ELF-1 (cell line): Measurements from ENCODE around the gene FAM131C.
"Not testable (repeated sequence)": the region's sequence is repeated elsewhere in the genome, so short reads cannot be mapped to it uniquely, and the experiment has no call there.

Experiments
- DNase-seq: peaks from one replicate; pipeline ENCODE4 v3.0.0-alpha.2; 2016; ENCODE audit warnings: low read depth, low spot score

The FAM131C gene, protein sequence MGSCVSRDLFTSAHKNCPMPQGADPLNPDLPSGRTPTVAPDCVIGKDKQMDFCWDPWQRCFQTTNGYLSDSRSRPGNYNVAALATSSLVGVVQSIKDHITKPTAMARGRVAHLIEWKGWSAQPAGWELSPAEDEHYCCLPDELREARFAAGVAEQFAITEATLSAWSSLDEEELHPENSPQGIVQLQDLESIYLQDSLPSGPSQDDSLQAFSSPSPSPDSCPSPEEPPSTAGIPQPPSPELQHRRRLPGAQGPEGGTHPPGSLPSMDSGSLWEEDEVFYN

GRCh38 chr1:16073490-16074119, at the start of gene FAM131C:
TSS of gene FAM131C (minus strand) at chr1:16073651. CDS start at chr1:16073442, 209 bp downstream.
- no peak for DNase-seq

DNA sequence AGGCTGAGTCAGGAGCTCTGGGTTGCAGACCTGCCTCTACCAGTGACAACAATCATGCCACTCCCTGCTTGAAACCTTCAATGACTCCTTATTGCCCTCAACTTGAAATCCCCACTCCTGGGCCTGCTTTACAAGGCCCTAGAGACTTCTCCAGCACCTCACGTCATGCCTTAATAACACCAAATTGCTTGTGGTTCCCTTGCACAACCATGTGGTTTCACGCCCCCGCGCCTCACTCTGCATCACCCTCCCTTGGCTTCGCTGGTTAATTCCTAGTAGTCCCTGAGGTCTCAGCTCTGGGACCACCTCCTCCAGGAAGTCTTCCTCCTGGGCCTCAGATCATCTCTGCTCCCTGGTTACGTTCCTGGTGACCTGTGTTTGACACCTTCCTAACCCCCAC, 49.5 kb upstream of the FAM131C start:
- no peak for DNase-seq

DNA sequence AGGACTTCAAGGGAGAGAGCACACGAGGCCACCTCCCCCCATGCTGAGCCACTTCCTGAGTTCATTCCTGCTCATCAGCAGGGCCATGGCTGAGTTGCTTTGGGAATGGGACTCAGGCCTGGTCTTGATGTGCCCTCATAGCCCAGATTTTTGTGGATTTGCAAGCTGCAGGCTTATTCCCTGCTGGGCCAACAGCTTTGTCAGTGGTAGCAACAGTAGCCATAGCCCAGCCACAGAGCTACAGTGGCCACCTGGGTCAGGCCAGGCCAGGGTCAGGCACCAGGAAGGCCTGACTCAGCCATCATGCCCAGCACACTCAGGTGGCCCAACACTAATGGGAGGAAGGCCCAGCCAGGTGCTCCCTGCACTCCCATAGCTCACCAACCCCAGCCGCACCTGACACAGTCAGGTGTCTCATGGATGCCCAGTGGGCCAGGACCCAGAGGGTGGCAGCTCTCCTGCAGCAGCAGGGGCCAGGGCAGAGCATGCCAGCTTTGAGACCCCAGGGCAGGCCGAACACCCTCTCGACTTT, 49.0 kb upstream of the FAM131C start:
- no peak for DNase-seq

DNA sequence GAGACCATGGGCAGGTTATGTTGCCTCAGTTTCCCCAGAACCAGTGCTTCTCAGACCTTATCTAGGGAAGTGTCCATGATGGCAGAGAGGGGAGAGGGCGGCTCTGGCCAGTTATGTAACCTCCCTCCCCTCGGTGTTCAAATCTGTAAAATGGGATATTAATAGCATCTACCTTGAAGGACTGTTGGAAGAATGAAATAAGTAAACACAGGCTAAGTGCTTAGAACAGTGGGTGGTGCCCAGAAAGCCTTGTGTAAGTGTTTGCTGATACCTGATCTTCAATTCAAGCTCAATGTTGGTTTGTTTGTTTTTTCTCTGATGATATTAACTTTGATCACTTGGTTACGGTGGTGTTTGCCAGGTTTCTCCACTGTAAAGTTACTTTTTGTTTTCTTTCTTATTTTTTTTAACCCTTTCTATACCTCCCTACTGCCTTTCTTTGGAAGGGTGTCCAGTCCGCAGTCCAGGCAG, 47.5 kb upstream of the FAM131C start:
- DNase-seq = no peak

DNA sequence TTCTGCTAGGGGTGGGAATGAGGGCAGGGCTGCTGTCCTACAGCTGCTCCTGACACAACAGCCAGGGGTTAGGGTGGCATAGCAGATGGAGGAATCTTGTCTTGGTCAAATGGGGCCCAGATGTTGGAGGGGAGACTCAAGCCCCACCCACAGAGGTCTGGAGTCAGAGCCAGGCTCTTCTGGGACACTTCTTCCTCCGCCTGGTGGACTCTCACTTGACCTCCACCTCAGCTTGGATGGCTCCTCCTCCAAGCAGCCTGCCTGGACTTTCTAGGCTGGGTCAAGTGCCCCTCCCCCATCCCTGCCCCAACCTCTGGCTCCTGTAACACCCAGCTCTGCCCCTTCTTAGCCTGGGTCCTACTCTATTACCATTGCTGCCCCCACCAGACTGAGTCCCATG, 47.0 kb upstream of the FAM131C start:
- no peak for DNase-seq

DNA sequence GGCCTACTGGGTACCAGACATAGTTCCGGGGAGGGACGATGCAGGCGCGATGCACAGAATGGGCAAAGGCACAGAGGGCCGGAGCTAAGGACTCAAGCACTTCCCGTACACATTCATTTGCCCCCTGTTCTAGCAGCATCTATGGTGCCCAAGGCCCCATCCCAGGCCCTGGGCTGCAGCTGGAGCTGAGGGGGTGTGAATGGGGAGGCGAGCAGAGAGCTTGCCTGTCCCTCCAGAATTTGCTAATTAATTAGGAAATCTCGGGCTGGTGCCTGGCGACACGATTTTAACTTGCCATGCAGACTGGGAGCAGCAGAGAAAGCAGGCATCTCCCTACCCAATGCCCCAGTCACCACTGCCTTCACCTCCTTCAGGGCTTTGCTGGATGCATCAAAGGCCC, 46.5 kb upstream of the FAM131C start:
- DNase-seq = no peak

- DNase-seq = no peak
Observed at GRCh38 chr1:16119504-16119903, 46.1 kb upstream of the FAM131C start.

DNA sequence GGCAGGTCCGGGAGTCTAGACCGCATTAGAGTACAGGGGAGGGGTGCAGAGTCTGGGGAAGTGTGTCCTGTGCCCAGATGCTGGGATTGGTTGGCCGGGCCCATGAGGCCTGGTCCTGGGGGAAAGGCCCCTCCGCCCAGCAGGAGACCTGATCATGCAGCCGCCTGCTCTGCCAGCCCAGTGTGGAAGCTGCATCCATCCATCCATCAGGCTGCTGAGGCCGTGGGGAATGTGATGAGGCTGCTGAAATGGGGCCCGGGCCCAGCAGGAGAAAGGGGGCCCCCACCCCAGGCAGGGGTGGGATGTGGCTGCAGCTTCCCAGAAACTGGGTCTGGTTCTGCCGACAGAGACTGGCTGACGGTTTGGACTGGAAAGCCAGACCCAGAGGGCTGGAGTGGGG, 45.3 kb upstream of the FAM131C start:
- no peak for DNase-seq

GRCh38 chr1:16117936-16118335, 44.5 kb upstream of the FAM131C start:
- DNase-seq = no peak

- no peak for DNase-seq
Observed at GRCh38 chr1:16117369-16117768, 43.9 kb upstream of the FAM131C start.

DNA sequence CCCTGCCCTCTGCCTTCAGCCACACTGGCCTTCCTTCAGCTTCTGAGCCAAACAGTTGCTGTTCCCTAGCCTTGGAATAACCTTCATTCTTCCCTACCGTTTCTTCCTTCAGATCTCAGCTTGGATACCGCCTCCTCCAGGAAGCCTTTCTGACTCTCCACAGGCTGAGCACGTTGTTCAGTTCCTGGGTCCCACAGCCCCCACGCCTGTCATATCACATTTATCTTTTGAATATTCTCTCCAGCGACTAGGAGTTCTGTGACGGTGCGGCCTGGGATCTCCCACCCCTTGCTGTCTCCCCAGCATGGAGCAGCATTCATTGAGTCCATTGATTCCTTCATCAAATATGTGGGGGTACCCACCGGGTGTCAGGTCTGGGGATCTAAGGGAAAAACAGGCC, 43.2 kb upstream of the FAM131C start:
- DNase-seq = no peak

GRCh38 chr1:16116002-16116401, 42.6 kb upstream of the FAM131C start:
- peak; percentile 85 for DNase-seq

GRCh38 chr1:16115468-16115983, 42.1 kb upstream of the FAM131C start:
- DNase-seq = peak; percentile 53

- no peak for DNase-seq
Observed at GRCh38 chr1:16114527-16115467, 41.3 kb upstream of the FAM131C start.

GRCh38 chr1:16112596-16113555, 39.4 kb upstream of the FAM131C start:
- DNase-seq = peak; percentile 49

GRCh38 chr1:16111771-16112595, 38.5 kb upstream of the FAM131C start:
- DNase-seq = no peak

GRCh38 chr1:16110884-16111283, 37.4 kb upstream of the FAM131C start:
- DNase-seq = no peak

DNA sequence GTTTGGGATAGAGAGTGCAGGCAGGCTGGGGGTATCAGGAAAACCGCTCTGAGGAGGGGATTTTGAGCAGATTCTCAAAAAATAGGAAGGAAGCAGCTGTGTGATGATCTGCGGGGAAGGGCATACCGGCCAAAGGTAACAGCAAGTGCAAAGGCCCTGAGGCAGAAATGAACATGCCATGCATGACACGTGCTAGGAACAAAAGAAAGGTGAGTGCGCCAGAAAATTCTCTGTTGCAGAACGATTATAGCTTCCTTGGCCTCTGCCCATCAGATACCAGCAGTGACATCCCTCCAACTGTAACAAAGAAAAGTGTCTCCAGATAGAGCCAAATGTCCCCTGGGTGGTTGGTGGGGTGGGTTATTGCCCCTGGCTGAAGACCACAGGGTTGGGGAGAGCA, 37.0 kb upstream of the FAM131C start:
- DNase-seq = no peak

DNA sequence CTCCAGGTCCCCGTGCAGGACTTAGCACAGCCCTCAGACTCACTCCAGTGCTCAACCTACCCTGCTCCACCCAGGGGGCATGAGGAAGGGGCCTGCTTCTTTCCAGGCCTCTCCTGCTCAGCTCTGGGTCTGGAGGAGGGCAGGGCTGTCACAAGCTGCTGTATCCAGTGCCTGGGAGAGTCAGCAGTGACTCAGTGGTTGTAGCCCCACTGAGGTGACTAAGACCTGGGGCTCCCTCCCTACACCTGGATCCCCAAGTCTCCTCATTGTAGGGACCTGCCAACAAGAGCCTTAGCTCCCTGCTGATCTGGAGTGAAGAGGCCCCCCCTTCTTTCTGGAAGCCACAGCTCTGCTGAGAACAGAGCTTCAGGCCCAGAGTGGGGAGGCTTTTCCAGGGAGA, 36.1 kb upstream of the FAM131C start:
- no peak for DNase-seq

GRCh38 chr1:16107039-16107438, 33.6 kb upstream of the FAM131C start:
- DNase-seq = not testable (repeated sequence)
